Measurements from ENCODE around the gene SNRK.

GRCh38 chr3:43334976-43335375, 48.6 kb downstream of the SNRK start:
- TF ChIP-seq POLR2A (IDR thresholded peaks at IDR 0.05; ENCODE audit: low read depth, low read length): no peak
- TF ChIP-seq SPI1 (IDR thresholded peaks at IDR 0.05; ENCODE audit: low read depth, low read length): no peak
- TF ChIP-seq TAF1 (IDR thresholded peaks at IDR 0.05; ENCODE audit: low read depth, low read length): no peak
